PFSK-1 (cell line): ENCODE results near the gene CAND2. TPM values are rescaled to one million over a fixed set of nuclear protein-coding genes. Genes with fewer than 3 reads are reported as not detected.

ENCODE experiments used
- FOXP2 ChIP-seq: optimal IDR thresholded peaks from 2 replicates; pipeline ENCODE3; 2011; ENCODE audit warnings: borderline replicate concordance, control low read depth, inconsistent platforms; ENCODE audit not compliant: insufficient read depth; ENCODE audit errors: extremely low read length, extremely low read depth
- POLR2AphosphoS5 ChIP-seq: IDR thresholded peaks from 2 replicates; pipeline ENCODE4 v1.6.1; 2012; ENCODE audit warnings: low read depth, mild to moderate bottlenecking, control low read depth, low read length, moderate library complexity
- SIN3A ChIP-seq: IDR thresholded peaks from 2 replicates; pipeline ENCODE4 v1.6.1; 2012; ENCODE audit warnings: mild to moderate bottlenecking, low read length, moderate library complexity, borderline replicate concordance; ENCODE audit not compliant: insufficient read depth
- TAF1 ChIP-seq: IDR thresholded peaks from 2 replicates; pipeline ENCODE4 v1.6.1; 2012; ENCODE audit warnings: low read length, control low read depth, borderline replicate concordance; ENCODE audit not compliant: insufficient read depth
- polyA plus RNA-seq: library from polyadenylated mRNA; unstranded; fragments of >200 nt; gene quantifications from one replicate; pipeline ENCODE4 v1.2.1, GENCODE V29; 2012; ENCODE audit warnings: low read depth, missing spikeins; ENCODE audit not compliant: insufficient read length
- TF ChIP-seq, protein P1 (sequence below), 2 experiments: IDR thresholded peaks; 2 replicates each; pipeline versions ENCODE4 v1.6.1 to v1.8.0; 2011 to 2012; ENCODE audit warnings: low read depth in 2 of 2, low read length in 2 of 2, control low read depth in 1 of 2, inconsistent platforms in 1 of 2, mild to moderate bottlenecking in 1 of 2, moderate library complexity in 1 of 2; ENCODE audit not compliant: insufficient read depth in 1 of 2

CAND2 gene
- 0.28 TPM for polyA plus RNA-seq

DNA sequence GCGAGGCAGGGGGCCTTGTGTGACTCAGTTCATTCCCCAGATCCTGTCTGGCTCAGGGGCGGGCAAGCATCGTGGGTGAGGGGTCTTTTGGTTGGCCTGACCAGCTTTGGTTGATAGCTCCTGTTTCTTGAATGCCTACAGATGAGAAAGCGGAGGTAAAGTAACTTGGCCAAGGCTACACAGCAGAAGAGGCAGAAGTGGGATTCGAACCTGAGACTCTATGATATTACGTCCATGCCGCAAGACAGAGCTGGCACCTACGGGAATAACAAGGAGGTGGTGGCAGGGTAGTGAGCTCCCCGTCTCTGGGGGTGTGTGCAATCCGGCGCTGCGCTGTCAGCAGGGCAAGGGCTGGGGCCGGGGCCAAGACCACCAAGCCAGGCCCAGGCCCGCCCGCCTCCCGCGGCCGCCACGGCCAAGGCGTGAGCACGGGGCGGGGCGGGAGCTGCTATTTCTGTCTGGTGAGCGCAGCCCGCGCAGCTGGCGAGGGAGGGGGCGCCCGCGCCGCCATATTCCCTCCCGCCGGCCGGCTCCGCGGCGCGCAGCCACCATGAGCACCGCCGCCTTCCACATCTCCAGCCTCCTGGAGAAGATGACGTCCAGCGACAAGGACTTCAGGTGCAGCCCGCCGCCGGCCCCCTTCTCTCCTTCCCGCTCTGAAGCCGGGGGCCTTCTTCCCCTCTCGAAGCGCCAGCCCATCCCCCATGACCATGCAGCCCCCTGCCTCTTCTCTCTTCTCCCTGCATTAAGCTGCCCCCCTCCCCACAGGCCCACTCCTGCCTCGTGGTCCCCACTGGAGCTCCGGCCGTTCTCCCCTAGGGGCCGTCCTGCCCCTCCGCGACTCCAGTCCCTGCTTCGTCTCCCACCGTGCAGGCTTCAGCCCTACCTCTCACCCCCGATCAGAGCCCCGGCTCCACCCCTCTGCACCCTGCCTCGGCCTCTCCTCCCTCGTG lies at the start of gene CAND2:
TSS of gene CAND2 (plus strand) at position 510 of the 953 bp plus-strand sequence. CDS start at position 551, 41 bp downstream.
- TF ChIP-seq TAF1 (no peak), SIN3A (no peak), FOXP2 (no peak), POLR2AphosphoS5 (no peak)
- TF ChIP-seq, protein P1, sequence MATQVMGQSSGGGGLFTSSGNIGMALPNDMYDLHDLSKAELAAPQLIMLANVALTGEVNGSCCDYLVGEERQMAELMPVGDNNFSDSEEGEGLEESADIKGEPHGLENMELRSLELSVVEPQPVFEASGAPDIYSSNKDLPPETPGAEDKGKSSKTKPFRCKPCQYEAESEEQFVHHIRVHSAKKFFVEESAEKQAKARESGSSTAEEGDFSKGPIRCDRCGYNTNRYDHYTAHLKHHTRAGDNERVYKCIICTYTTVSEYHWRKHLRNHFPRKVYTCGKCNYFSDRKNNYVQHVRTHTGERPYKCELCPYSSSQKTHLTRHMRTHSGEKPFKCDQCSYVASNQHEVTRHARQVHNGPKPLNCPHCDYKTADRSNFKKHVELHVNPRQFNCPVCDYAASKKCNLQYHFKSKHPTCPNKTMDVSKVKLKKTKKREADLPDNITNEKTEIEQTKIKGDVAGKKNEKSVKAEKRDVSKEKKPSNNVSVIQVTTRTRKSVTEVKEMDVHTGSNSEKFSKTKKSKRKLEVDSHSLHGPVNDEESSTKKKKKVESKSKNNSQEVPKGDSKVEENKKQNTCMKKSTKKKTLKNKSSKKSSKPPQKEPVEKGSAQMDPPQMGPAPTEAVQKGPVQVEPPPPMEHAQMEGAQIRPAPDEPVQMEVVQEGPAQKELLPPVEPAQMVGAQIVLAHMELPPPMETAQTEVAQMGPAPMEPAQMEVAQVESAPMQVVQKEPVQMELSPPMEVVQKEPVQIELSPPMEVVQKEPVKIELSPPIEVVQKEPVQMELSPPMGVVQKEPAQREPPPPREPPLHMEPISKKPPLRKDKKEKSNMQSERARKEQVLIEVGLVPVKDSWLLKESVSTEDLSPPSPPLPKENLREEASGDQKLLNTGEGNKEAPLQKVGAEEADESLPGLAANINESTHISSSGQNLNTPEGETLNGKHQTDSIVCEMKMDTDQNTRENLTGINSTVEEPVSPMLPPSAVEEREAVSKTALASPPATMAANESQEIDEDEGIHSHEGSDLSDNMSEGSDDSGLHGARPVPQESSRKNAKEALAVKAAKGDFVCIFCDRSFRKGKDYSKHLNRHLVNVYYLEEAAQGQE (IDR thresholded peaks at IDR 0.05; ENCODE audit: insufficient read depth in 1 of 2, low read depth in 2 of 2, low read length in 2 of 2): no peak

DNA sequence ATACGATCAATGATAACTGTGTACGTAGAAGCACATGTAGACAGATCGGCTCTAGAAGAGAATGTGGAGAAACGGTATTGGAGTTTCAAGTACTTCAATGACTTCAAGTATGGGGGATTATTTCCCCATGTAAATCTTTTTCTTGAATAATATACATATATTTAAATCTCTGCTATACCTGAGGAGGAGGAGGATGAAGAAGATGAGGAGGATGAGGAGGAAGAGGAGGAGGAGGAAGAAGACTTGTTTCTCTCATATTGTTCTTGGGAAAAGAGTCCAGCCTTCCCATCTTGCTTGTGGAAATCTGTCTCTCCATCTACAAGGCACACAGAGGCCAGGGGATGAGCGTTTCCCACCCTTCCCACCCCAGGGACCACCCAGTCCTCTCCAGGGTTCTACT lies 48.0 kb upstream of the CAND2 start:
- TF ChIP-seq TAF1 (no peak), FOXP2 (no peak), SIN3A (no peak), POLR2AphosphoS5 (no peak)
- TF ChIP-seq, protein P1 (IDR thresholded peaks at IDR 0.05; ENCODE audit: insufficient read depth in 1 of 2, low read depth in 2 of 2, low read length in 2 of 2): no peak

DNA sequence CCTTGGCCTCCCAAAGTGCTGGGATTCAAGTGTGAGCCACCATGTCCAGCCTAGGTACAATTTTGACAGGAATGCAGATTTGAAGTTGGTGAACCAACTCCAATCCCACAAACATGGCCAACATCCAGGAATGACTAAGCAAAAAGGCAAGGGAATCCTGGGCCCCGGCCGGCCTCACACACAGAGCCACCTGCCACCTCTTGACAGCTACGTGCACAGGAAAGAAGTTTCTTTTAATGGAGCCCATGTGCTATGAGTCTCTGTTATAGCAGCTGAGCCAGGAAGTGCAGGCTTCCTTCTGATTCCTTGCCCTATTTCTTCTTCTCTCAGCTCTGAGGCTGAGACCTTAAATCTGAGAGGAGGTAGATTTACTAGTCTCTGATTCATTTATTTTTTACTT lies 46.3 kb upstream of the CAND2 start:
- TF ChIP-seq FOXP2 (no peak), POLR2AphosphoS5 (no peak), SIN3A (no peak), TAF1 (no peak)
- TF ChIP-seq, protein P1 (IDR thresholded peaks at IDR 0.05; ENCODE audit: insufficient read depth in 1 of 2, low read depth in 2 of 2, low read length in 2 of 2): no peak

DNA sequence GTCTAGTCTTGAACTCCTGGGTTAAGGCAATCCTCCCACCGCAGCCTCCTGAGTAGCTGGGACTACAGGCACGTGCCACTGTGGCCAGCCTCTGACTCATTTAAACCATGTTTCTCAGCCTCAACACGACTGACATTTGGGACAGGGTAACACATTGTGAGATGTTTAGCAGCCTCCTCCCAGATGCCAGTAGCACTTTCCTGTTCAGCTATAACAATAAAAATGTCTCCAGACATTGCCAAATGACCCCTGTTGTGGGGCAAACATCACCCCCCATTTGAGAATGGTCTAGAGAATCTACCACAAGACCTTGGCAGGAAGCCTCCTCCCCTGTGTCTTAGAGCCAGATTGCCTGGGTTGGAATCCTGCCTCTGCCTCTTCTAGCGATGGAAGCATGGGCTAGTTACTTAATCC lies 45.8 kb upstream of the CAND2 start:
- TF ChIP-seq POLR2AphosphoS5 (no peak), SIN3A (no peak), FOXP2 (no peak), TAF1 (no peak)
- TF ChIP-seq, protein P1 (IDR thresholded peaks at IDR 0.05; ENCODE audit: insufficient read depth in 1 of 2, low read depth in 2 of 2, low read length in 2 of 2): no peak
